ENCODE measurements around the gene NSFL1C. TPM values are rescaled to one million over a fixed set of nuclear protein-coding genes. Genes with fewer than 3 reads are reported as not detected.

Gene NSFL1C
- total RNA-seq, 1 experiment from 2014 or later = 151 TPM

GRCh38 chr20:1460275-1460674 lies 6.4 kb downstream of the NSFL1C start:
- no peak overlapping the region for H3K4me3 ChIP-seq (ENCODE audit: low read depth in 2 of 2, low read length in 2 of 2)
- in situ Hi-C loops (cut with HindIII; ENCODE audit: low pct_unique_long_range_greater_than_20kb, low sequenced_read_pairs) = no loop called here
- H3K9me3 ChIP-seq (ENCODE audit: control insufficient read depth, insufficient read depth, low read depth, low read length) = no peaks in the 10 kb centered on the region
- TF ChIP-seq SIN3A (IDR thresholded peaks at IDR 0.05; ENCODE audit: borderline replicate concordance, insufficient read depth, low read depth, low read length) (no peak), CTCF (IDR thresholded peaks at IDR 0.05) (no peak), REST (IDR thresholded peaks at IDR 0.05; ENCODE audit: insufficient read depth in 1 of 2, low read depth in 2 of 2, low read length in 1 of 2) (no peak), TCF7L2 (IDR thresholded peaks at IDR 0.05; ENCODE audit: low read depth, low read length) (no peak), POLR2AphosphoS5 (IDR thresholded peaks at IDR 0.05; ENCODE audit: low read depth, low read length) (no peak)
- ChIA-PET POLR2A (interaction anchor here (0.6 kb wide), 2 partner anchors 10 to 144 kb away, joined by 3 read pairs; no protein-coding TSS in a partner anchor), CTCF (interaction anchor here (0.7 kb wide), 1 partner anchor 14 kb away, joined by 3 read pairs; no protein-coding TSS in a partner anchor)
- H3K36me3 ChIP-seq (ENCODE audit: control insufficient read depth, insufficient read depth, low read length) = peaks cover 33% of the 10 kb centered on the region
- ATAC-seq (no peak), DNase-seq (ENCODE audit: low read depth, low spot score) (no peak)
- no peak overlapping the region for H3K27ac ChIP-seq (ENCODE audit: low read length)
- intact Hi-C loops (cut with micrococcal nuclease; ENCODE audit: unreplicated experiment) = no loop called here
- no peaks in the 10 kb centered on the region for H3K27me3 ChIP-seq (ENCODE audit: control insufficient read depth, insufficient read depth, low read length)
- BruUV-seq (replicated peaks) = no TSS peak
- peaks cover 7% of the 10 kb centered on the region for H3K4me1 ChIP-seq (ENCODE audit: control insufficient read depth, insufficient read depth, low read length)

DNA sequence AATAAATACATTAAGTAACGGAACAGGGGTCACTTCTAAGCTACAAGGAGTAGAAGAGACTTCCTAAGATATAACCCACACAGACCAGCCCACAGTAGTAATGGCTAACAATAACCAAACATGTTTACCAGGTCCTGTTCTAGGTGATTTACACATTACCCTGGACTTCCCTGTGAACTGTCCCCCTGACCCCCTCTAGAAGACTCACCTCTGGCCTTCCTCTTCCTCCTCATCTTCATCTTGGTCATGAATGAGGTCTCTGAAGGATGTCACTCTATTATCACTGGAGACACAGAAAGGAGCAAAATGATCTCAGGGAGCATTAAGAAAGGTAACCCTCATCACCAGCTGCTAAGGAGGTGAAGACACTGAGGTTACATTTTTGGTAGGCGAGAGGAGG lies 8.7 kb downstream of the NSFL1C start:
- ChIA-PET POLR2A (no interaction called here), CTCF (no interaction called here)
- in situ Hi-C loops (cut with HindIII; ENCODE audit: low pct_unique_long_range_greater_than_20kb, low sequenced_read_pairs) (no loop called here), intact Hi-C loops (cut with micrococcal nuclease; ENCODE audit: unreplicated experiment) (no loop called here)
- no TSS peak for BruUV-seq (replicated peaks)
- no peak for TF ChIP-seq POLR2AphosphoS5 (IDR thresholded peaks at IDR 0.05; ENCODE audit: low read depth, low read length)
- no peak for TF ChIP-seq TCF7L2 (IDR thresholded peaks at IDR 0.05; ENCODE audit: low read depth, low read length)
- no peak for TF ChIP-seq CTCF (IDR thresholded peaks at IDR 0.05)
- TF ChIP-seq REST (IDR thresholded peaks at IDR 0.05; ENCODE audit: insufficient read depth in 1 of 2, low read depth in 2 of 2, low read length in 1 of 2) = no peak
- H3K4me3 ChIP-seq (ENCODE audit: low read depth in 2 of 2, low read length in 2 of 2) = no peak overlapping the region
- DNase-seq (ENCODE audit: low read depth, low spot score) = no peak
- H3K36me3 ChIP-seq (ENCODE audit: control insufficient read depth, insufficient read depth, low read length) = peaks cover 41% of the 10 kb centered on the region
- no peaks in the 10 kb centered on the region for H3K9me3 ChIP-seq (ENCODE audit: control insufficient read depth, insufficient read depth, low read depth, low read length)
- H3K27me3 ChIP-seq (ENCODE audit: control insufficient read depth, insufficient read depth, low read length) = no peaks in the 10 kb centered on the region
- no peaks in the 10 kb centered on the region; the same call in 1 of the 2 replicates for H3K4me1 ChIP-seq (ENCODE audit: control insufficient read depth, insufficient read depth, low read length)
- no peak overlapping the region for H3K27ac ChIP-seq (ENCODE audit: low read length)
- no peak for ATAC-seq

Measured in Panc1 (cell line).